ENCODE results near the gene AP3B1. TPM values are rescaled to one million over a fixed set of nuclear protein-coding genes. Genes with fewer than 3 reads are reported as not detected.

AP3B1 gene
- total and polyA plus RNA-seq, 2 experiments from 2014 or later: 32.1 to 46.3 TPM

DNA sequence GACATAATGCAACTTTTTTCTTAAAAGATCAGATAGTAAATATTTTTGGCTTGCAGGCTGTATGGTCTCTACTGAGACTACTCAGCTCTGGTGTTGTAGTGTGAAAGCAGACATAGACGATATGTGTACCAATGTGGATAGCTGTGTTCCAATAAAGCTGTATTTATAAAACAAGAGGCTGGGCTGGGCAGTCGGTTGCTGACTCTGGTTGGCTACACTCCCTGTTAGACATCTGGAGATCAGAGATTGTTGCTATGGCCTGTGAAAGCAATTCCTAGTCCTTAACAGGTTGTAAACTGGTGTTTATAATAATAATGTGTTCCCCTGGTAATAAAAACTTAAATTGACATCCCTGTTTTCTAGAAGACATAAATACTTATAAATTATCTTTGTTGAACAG, 41.5 kb upstream of the AP3B1 start:
- peaks cover 31% of the 10 kb centered on the region for H3K27me3 Mint-ChIP-seq (ENCODE audit: insufficient read depth, low read depth, poor library complexity)
- H3K4me1 Mint-ChIP-seq: peaks cover 3% of the 10 kb centered on the region; the same call in 1 of the 3 replicates
- no peak overlapping the region for H3K4me3 Mint-ChIP-seq
- Histone ChIP-seq H3F3A (replicated peaks; ENCODE audit: low read depth) (no peaks in the 10 kb centered on the region), H3K4me1 (ENCODE audit: insufficient read depth) (peaks cover 4% of the 10 kb centered on the region; the same call in 1 of the 2 replicates), H3K36me3 (ENCODE audit: insufficient read depth) (no peaks in the 10 kb centered on the region), H2AFZ (no peak overlapping the region), H4K20me1 (replicated peaks; ENCODE audit: insufficient read depth) (no peaks in the 10 kb centered on the region; the same call in 1 of the 2 replicates), H3K9me2 (ENCODE audit: insufficient read depth) (no peaks in the 10 kb centered on the region), H3K27ac (ENCODE audit: low read depth) (no peak overlapping the region), H3K27me3 (ENCODE audit: insufficient read depth) (peaks cover 32% of the 10 kb centered on the region), H3K4me3 (no peak overlapping the region), H3K79me2 (replicated peaks; ENCODE audit: insufficient read depth) (no peaks in the 10 kb centered on the region), H3K4me2 (no peak overlapping the region)
- peaks cover 20% of the 10 kb centered on the region for H3K9me3 Mint-ChIP-seq
- no peak overlapping the region for H3K27ac Mint-ChIP-seq
- TF ChIP-seq STAT1 (IDR thresholded peaks at IDR 0.05; ENCODE audit: unreplicated experiment): no peak
- TF ChIP-seq, protein P1, sequence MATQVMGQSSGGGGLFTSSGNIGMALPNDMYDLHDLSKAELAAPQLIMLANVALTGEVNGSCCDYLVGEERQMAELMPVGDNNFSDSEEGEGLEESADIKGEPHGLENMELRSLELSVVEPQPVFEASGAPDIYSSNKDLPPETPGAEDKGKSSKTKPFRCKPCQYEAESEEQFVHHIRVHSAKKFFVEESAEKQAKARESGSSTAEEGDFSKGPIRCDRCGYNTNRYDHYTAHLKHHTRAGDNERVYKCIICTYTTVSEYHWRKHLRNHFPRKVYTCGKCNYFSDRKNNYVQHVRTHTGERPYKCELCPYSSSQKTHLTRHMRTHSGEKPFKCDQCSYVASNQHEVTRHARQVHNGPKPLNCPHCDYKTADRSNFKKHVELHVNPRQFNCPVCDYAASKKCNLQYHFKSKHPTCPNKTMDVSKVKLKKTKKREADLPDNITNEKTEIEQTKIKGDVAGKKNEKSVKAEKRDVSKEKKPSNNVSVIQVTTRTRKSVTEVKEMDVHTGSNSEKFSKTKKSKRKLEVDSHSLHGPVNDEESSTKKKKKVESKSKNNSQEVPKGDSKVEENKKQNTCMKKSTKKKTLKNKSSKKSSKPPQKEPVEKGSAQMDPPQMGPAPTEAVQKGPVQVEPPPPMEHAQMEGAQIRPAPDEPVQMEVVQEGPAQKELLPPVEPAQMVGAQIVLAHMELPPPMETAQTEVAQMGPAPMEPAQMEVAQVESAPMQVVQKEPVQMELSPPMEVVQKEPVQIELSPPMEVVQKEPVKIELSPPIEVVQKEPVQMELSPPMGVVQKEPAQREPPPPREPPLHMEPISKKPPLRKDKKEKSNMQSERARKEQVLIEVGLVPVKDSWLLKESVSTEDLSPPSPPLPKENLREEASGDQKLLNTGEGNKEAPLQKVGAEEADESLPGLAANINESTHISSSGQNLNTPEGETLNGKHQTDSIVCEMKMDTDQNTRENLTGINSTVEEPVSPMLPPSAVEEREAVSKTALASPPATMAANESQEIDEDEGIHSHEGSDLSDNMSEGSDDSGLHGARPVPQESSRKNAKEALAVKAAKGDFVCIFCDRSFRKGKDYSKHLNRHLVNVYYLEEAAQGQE (IDR thresholded peaks at IDR 0.05; ENCODE audit: unreplicated experiment): no peak
- TF ChIP-seq, protein P2, sequence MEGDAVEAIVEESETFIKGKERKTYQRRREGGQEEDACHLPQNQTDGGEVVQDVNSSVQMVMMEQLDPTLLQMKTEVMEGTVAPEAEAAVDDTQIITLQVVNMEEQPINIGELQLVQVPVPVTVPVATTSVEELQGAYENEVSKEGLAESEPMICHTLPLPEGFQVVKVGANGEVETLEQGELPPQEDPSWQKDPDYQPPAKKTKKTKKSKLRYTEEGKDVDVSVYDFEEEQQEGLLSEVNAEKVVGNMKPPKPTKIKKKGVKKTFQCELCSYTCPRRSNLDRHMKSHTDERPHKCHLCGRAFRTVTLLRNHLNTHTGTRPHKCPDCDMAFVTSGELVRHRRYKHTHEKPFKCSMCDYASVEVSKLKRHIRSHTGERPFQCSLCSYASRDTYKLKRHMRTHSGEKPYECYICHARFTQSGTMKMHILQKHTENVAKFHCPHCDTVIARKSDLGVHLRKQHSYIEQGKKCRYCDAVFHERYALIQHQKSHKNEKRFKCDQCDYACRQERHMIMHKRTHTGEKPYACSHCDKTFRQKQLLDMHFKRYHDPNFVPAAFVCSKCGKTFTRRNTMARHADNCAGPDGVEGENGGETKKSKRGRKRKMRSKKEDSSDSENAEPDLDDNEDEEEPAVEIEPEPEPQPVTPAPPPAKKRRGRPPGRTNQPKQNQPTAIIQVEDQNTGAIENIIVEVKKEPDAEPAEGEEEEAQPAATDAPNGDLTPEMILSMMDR (conservative IDR thresholded peaks at IDR 0.05; ENCODE audit: low read depth in 2 of 2): no peak
- TF ChIP-seq, protein P3, sequence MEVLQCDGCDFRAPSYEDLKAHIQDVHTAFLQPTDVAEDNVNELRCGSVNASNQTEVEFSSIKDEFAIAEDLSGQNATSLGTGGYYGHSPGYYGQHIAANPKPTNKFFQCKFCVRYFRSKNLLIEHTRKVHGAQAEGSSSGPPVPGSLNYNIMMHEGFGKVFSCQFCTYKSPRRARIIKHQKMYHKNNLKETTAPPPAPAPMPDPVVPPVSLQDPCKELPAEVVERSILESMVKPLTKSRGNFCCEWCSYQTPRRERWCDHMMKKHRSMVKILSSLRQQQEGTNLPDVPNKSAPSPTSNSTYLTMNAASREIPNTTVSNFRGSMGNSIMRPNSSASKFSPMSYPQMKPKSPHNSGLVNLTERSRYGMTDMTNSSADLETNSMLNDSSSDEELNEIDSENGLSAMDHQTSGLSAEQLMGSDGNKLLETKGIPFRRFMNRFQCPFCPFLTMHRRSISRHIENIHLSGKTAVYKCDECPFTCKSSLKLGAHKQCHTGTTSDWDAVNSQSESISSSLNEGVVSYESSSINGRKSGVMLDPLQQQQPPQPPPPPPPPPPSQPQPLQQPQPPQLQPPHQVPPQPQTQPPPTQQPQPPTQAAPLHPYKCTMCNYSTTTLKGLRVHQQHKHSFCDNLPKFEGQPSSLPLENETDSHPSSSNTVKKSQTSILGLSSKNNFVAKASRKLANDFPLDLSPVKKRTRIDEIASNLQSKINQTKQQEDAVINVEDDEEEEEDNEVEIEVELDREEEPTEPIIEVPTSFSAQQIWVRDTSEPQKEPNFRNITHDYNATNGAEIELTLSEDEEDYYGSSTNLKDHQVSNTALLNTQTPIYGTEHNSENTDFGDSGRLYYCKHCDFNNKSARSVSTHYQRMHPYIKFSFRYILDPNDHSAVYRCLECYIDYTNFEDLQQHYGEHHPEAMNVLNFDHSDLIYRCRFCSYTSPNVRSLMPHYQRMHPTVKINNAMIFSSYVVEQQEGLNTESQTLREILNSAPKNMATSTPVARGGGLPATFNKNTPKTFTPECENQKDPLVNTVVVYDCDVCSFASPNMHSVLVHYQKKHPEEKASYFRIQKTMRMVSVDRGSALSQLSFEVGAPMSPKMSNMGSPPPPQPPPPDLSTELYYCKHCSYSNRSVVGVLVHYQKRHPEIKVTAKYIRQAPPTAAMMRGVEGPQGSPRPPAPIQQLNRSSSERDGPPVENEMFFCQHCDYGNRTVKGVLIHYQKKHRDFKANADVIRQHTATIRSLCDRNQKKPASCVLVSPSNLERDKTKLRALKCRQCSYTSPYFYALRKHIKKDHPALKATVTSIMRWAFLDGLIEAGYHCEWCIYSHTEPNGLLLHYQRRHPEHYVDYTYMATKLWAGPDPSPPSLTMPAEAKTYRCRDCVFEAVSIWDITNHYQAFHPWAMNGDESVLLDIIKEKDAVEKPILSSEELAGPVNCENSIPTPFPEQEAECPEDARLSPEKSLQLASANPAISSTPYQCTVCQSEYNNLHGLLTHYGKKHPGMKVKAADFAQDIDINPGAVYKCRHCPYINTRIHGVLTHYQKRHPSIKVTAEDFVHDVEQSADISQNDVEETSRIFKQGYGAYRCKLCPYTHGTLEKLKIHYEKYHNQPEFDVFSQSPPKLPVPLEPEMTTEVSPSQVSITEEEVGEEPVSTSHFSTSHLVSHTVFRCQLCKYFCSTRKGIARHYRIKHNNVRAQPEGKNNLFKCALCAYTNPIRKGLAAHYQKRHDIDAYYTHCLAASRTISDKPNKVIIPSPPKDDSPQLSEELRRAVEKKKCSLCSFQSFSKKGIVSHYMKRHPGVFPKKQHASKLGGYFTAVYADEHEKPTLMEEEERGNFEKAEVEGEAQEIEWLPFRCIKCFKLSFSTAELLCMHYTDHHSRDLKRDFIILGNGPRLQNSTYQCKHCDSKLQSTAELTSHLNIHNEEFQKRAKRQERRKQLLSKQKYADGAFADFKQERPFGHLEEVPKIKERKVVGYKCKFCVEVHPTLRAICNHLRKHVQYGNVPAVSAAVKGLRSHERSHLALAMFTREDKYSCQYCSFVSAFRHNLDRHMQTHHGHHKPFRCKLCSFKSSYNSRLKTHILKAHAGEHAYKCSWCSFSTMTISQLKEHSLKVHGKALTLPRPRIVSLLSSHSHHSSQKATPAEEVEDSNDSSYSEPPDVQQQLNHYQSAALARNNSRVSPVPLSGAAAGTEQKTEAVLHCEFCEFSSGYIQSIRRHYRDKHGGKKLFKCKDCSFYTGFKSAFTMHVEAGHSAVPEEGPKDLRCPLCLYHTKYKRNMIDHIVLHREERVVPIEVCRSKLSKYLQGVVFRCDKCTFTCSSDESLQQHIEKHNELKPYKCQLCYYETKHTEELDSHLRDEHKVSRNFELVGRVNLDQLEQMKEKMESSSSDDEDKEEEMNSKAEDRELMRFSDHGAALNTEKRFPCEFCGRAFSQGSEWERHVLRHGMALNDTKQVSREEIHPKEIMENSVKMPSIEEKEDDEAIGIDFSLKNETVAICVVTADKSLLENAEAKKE (CRISPR knock-in tag; IDR thresholded peaks at IDR 0.05): no peak
- no peak for TF ChIP-seq EZH2 (IDR thresholded peaks at IDR 0.05; ENCODE audit: low read depth, unreplicated experiment)
- no peak for TF ChIP-seq JUNB (IDR thresholded peaks at IDR 0.05; ENCODE audit: unreplicated experiment)
- TF ChIP-seq, protein P4, sequence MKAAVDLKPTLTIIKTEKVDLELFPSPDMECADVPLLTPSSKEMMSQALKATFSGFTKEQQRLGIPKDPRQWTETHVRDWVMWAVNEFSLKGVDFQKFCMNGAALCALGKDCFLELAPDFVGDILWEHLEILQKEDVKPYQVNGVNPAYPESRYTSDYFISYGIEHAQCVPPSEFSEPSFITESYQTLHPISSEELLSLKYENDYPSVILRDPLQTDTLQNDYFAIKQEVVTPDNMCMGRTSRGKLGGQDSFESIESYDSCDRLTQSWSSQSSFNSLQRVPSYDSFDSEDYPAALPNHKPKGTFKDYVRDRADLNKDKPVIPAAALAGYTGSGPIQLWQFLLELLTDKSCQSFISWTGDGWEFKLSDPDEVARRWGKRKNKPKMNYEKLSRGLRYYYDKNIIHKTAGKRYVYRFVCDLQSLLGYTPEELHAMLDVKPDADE (IDR thresholded peaks at IDR 0.05): no peak
- no peak for TF ChIP-seq CREB1 (CRISPR knock-in tag; IDR thresholded peaks at IDR 0.05; ENCODE audit: low read depth)
- TF ChIP-seq EZH2phosphoT487 (IDR thresholded peaks at IDR 0.05; ENCODE audit: unreplicated experiment): no peak
- TF ChIP-seq ZNF331 (CRISPR knock-in tag; IDR thresholded peaks at IDR 0.05; ENCODE audit: low read depth): no peak
- no peak for TF ChIP-seq NANOG (IDR thresholded peaks at IDR 0.05; ENCODE audit: borderline replicate concordance)
- TF ChIP-seq POLR2AphosphoS5 (IDR thresholded peaks at IDR 0.05; ENCODE audit: low read depth): no peak
- TF ChIP-seq ZNF114 (CRISPR knock-in tag; IDR thresholded peaks at IDR 0.05): no peak
- H3K36me3 Mint-ChIP-seq (ENCODE audit: low read depth): peaks cover 6% of the 10 kb centered on the region
- DNase-seq (ENCODE audit: low spot score): no peak
- ATAC-seq: no peak

Data from GM23338 (cell line).